K562 (cell line): ENCODE measurements around the gene C11orf58. TPM values are rescaled to one million over a fixed set of nuclear protein-coding genes. Genes with fewer than 3 reads are reported as not detected.

Experiments used
- ATAC-seq: fragments of 200-7000 bp; cut with Tn5 transposase; 3 replicates; pipeline ENCODE4 v1.9.1; 2020; ENCODE audit warnings: moderate library complexity
- BruUV-seq: library from RNA; stranded (reverse); fragments of 400-500 nt; replicated peaks from 2 replicates; lab custom pipeline; 2021; lab: Mats Ljungman, UMichigan
- CTCF ChIA-PET: fragments of 300-600 bp; formaldehyde crosslinking; extraction: SDS; loops from one replicate; lab custom pipeline; 2021; ENCODE audit warnings: low intra/inter-chr PET ratio; lab: Yijun Ruan, JAX
- POLR2A ChIA-PET: fragments of 300-600, 350-650 bp; sonication (Branson Sonifier 250); formaldehyde crosslinking; extraction: SDS; loops from one replicate; lab custom pipeline; 2021; ENCODE audit warnings: antibody characterized with exemption, inconsistent platforms; lab: Yijun Ruan, JAX
- DNase-seq, 4 experiments: peaks; one replicate each; pipeline versions ENCODE4 v3.0.0 to v3.0.0-alpha.2; 2011 to 2018; ENCODE audit warnings: low spot score in 3 of 4, mixed read lengths in 3 of 4; ENCODE audit errors: extremely low read depth in 1 of 4
- FAIRE-seq: peaks from 2 replicates; lab custom pipeline; 2011; peaks lifted over from hg19 to GRCh38; lab: Jason Lieb, UNC
- H2AFZ ChIP-seq: 2 replicates; pipeline ENCODE4 v1.6.0; 2011; ENCODE audit warnings: low read depth, low read length, control low read depth, inconsistent platforms
- H3K27ac ChIP-seq: fragments of 200-600 bp; 3 replicates; pipeline ENCODE4 v1.8.0; 2011; ENCODE audit warnings: low read depth, mild to moderate bottlenecking, control low read depth, inconsistent platforms, low read length, moderate library complexity, mixed read lengths; ENCODE audit errors: extremely low read depth
- H3K27me3 ChIP-seq, 2 experiments: fragments of 300-600 bp in 1 of 2; 2 replicates in 1 of 2; 3 replicates in 1 of 2; pipeline versions ENCODE4 v1.6.0 to v1.8.0; 2011; ENCODE audit warnings: inconsistent platforms in 2 of 2, low read length in 2 of 2, mild to moderate bottlenecking in 1 of 2, mixed read lengths in 1 of 2, moderate library complexity in 1 of 2; ENCODE audit not compliant: control insufficient read depth in 2 of 2, insufficient read depth in 2 of 2
- H3K36me3 ChIP-seq: fragments of 300-600 bp; 3 replicates; pipeline ENCODE4 v1.8.0; 2011; ENCODE audit warnings: mild to moderate bottlenecking, low read length, inconsistent platforms; ENCODE audit not compliant: control insufficient read depth, insufficient read depth
- H3K4me1 ChIP-seq, 2 experiments: fragments of 200-600 bp in 1 of 2; replicated peaks in 1 of 2; 2 replicates in 1 of 2; 3 replicates in 1 of 2; pipeline versions ENCODE4 v1.5.1 to v1.8.0; 2011; ENCODE audit warnings: inconsistent platforms in 2 of 2, low read length in 2 of 2, mild to moderate bottlenecking in 1 of 2, mixed read lengths in 1 of 2, moderate library complexity in 1 of 2; ENCODE audit not compliant: control insufficient read depth in 2 of 2, insufficient read depth in 2 of 2
- H3K4me2 ChIP-seq: 2 replicates; pipeline ENCODE4 v1.6.1; 2011; ENCODE audit warnings: low read length, control low read depth, inconsistent platforms, mixed read lengths; ENCODE audit not compliant: insufficient read depth
- H3K4me3 ChIP-seq: fragments of 200-600 bp; sonication (generic), shearing (Covaris generic); 2 replicates; pipeline ENCODE4 v1.5.1; 2016; ENCODE audit warnings: control low read depth, inconsistent platforms
- H3K79me2 ChIP-seq: fragments of 200-600 bp; 3 replicates; pipeline ENCODE4 v1.8.0; 2011; ENCODE audit warnings: low read length, inconsistent platforms; ENCODE audit not compliant: control insufficient read depth, insufficient read depth
- H3K9ac ChIP-seq, 2 experiments: 2 replicates each; pipeline versions ENCODE4 v1.6.0 to v1.6.1; 2011; ENCODE audit warnings: low read depth in 2 of 2, low read length in 2 of 2, control low read depth in 1 of 2, inconsistent platforms in 1 of 2, mild to moderate bottlenecking in 1 of 2, mixed read lengths in 1 of 2; ENCODE audit not compliant: insufficient read depth in 1 of 2
- H3K9me1 ChIP-seq: one replicate; pipeline ENCODE4 v1.6.0; 2011; ENCODE audit warnings: inconsistent platforms, mild to moderate bottlenecking, low read length, moderate library complexity; ENCODE audit not compliant: control insufficient read depth, insufficient read depth
- H3K9me3 ChIP-seq: replicated peaks from 2 replicates; pipeline ENCODE4 v1.5.1; 2011; ENCODE audit warnings: low read depth, low read length, inconsistent platforms; ENCODE audit not compliant: control insufficient read depth, insufficient read depth
- H4K20me1 ChIP-seq: replicated peaks from 2 replicates; pipeline ENCODE4 v1.6.1; 2011; ENCODE audit warnings: low read length, inconsistent platforms, mixed read lengths; ENCODE audit not compliant: control insufficient read depth, insufficient read depth
- GATAD2A ChIP-seq: fragments of 450-650 bp; IDR thresholded peaks from 2 replicates; pipeline ENCODE4 v1.6.1; 2017
- HCFC1 ChIP-seq: IDR thresholded peaks from 2 replicates; pipeline ENCODE4 v1.6.1; 2012; ENCODE audit warnings: low read depth, low read length, improper control_type of control experiment
- MCM2 ChIP-seq: fragments of 450-650 bp; IDR thresholded peaks from 2 replicates; pipeline ENCODE4 v1.6.1; 2017; ENCODE audit warnings: low read depth, mild to moderate bottlenecking
- MEIS2 ChIP-seq: fragments of 450-650 bp; IDR thresholded peaks from 2 replicates; pipeline ENCODE4 v1.6.1; 2014; ENCODE audit warnings: mild to moderate bottlenecking; ENCODE audit not compliant: partially characterized antibody
- PTBP1 ChIP-seq: fragments of 200-400 bp; formaldehyde crosslinking; IDR thresholded peaks from 2 replicates; pipeline ENCODE4 v1.6.1; 2017; ENCODE audit warnings: low read depth, low read length
- SMARCA5 ChIP-seq: fragments of 450-650 bp; IDR thresholded peaks from 2 replicates; pipeline ENCODE4 v1.6.1; 2016
- SRSF3 ChIP-seq: fragments of 200-400 bp; formaldehyde crosslinking; IDR thresholded peaks from 2 replicates; pipeline ENCODE4 v1.6.1; 2016; ENCODE audit warnings: mild to moderate bottlenecking, low read length, moderate library complexity; ENCODE audit not compliant: insufficient read depth
- WGBS: fragments of 100-300 bp; shearing (Covaris generic); methylation state at CpG from one replicate; pipeline ENCODE4 v1.1.6; 2016; ENCODE audit warnings: low coverage, mixed read lengths; ENCODE audit not compliant: insufficient coverage; ENCODE audit errors: missing lambda C conversion rate; 5-methylcytosine and 5-hydroxymethylcytosine counted together
- in situ Hi-C: fragments of 300-500 bp; cut with MboI; formaldehyde crosslinking; loops from 4 replicates; pipeline ENCODE4 v1.15.0; 2018; ENCODE audit warnings: inconsistent platforms, mixed read lengths
- intact Hi-C: fragments of 100-400 bp; cut with micrococcal nuclease; formaldehyde crosslinking; loops from 2 replicates; pipeline ENCODE4 v1.14.2; 2022
- polyA plus RNA-seq, 8 experiments: library from polyadenylated mRNA; depleted of rRNA in 4 of 8; stranded (reverse) in 5 of 8; unstranded in 3 of 8; fragments of >200 nt; fragmentation: Nextera tagmentation in 2 of 8; fragmentation: Illumina TruSeq in 1 of 8; extraction: Ambion mirVana in 2 of 8; extraction: Trizol in 1 of 8; gene quantifications; 2 replicates each; pipeline versions ENCODE4 v1.2.1 to v1.2.3, GENCODE V29; 2011 to 2014; ENCODE audit warnings: inconsistent platforms in 1 of 8, missing spikeins in 1 of 8
- total RNA-seq, 7 experiments: library from RNA; depleted of rRNA in 6 of 7; stranded (reverse); fragments of >200 nt in 6 of 7; fragmentation: Illumina TruSeq in 2 of 7; extraction: Trizol in 2 of 7; gene quantifications; 2 replicates each; pipeline versions ENCODE4 v1.2.1 to v1.2.3, GENCODE V29; 2011 to 2021; ENCODE audit warnings: low replicate concordance in 1 of 7
- TF ChIP-seq, protein P1 (sequence below): sonication (generic); IDR thresholded peaks from 2 replicates; pipeline ENCODE4 v1.6.1; 2016
- TF ChIP-seq, protein P2 (sequence below), 2 experiments: IDR thresholded peaks; 2 replicates each; pipeline ENCODE4 v1.6.1; 2012; ENCODE audit warnings: improper control_type of control experiment in 2 of 2, low read depth in 2 of 2, low read length in 2 of 2, borderline replicate concordance in 1 of 2
- TF ChIP-seq, protein P3 (sequence below): sonication (generic); formaldehyde crosslinking; IDR thresholded peaks from 2 replicates; pipeline ENCODE4 v1.4.0; 2020; ENCODE audit warnings: mild to moderate bottlenecking, missing genetic modification reagents

Gene C11orf58
- total and polyA plus RNA-seq, 9 of the 15 experiments (the other 6 are each of a cell fraction or from before 2014, with no cell fraction given): 104 to 421 (median 247) TPM

GRCh38 chr11:16727806-16728205, 10.6 kb upstream of the C11orf58 start:
- DNase-seq: peak in 1 of 4 experiments; percentile 7
- CTCF ChIA-PET: interaction anchor here (0.6 kb wide), 1 partner anchor 626 kb away, joined by 3 read pairs; no protein-coding TSS in a partner anchor
- no peak for ATAC-seq
- no peaks in the 10 kb centered on the region; a peak in 1 of 5 replicates for H3K4me1 ChIP-seq
- H3K9ac ChIP-seq: no peak overlapping the region
- intact Hi-C loops (no loop called here), in situ Hi-C loops (no loop called here)
- TF ChIP-seq, protein P1, sequence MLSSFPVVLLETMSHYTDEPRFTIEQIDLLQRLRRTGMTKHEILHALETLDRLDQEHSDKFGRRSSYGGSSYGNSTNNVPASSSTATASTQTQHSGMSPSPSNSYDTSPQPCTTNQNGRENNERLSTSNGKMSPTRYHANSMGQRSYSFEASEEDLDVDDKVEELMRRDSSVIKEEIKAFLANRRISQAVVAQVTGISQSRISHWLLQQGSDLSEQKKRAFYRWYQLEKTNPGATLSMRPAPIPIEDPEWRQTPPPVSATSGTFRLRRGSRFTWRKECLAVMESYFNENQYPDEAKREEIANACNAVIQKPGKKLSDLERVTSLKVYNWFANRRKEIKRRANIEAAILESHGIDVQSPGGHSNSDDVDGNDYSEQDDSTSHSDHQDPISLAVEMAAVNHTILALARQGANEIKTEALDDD: no peak
- TF ChIP-seq MCM2 (no peak), HCFC1 (no peak)
- WGBS: 4% methylated on average over 3 of the region's 3 CpGs
- POLR2A ChIA-PET: interaction anchor here (1.4 kb wide), 1 partner anchor 10 kb away, joined by 5 read pairs; the partner anchor contains the start of gene C11orf58
- no peaks in the 10 kb centered on the region; a peak in 1 of 5 replicates for H3K27me3 ChIP-seq
- FAIRE-seq: no peak
- H3K9me1 ChIP-seq: no peaks in the 10 kb centered on the region
- H3K9me3 ChIP-seq: no peaks in the 10 kb centered on the region
- H3K4me2 ChIP-seq: no peak overlapping the region
- H2AFZ ChIP-seq: no peak overlapping the region
- no peak overlapping the region for H3K27ac ChIP-seq
- H4K20me1 ChIP-seq: no peaks in the 10 kb centered on the region
- no TSS peak for BruUV-seq
- H3K79me2 ChIP-seq: no peaks in the 10 kb centered on the region
- H3K36me3 ChIP-seq: no peaks in the 10 kb centered on the region
- H3K4me3 ChIP-seq: no peak overlapping the region

DNA sequence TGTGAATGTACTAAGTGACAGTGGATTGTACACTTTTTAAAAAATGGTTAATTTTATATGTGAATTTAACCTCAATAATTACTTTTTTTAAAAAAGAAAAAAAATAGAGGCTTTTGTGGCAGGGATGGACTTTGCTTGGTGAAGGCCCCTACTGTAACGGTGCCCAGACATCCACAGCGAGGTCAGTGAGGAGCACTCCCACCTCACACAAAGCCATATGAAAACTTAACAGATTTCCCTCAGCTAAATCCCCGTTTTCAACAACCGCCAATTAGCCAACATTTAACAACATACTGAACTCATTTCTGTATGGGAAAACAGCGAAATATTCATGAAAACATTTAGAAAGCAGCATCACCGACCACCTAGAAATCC, 642 bp upstream of the C11orf58 start:
- Histone ChIP-seq H3K4me1 (peaks cover 11 to 12% of the 10 kb centered on the region in 2 experiments; a peak in 4 of 5 replicates), H3K9me3 (no peaks in the 10 kb centered on the region), H2AFZ (peak overlapping the region; percentile 92), H3K4me2 (peak overlapping the region; percentile 84), H3K9ac (peak overlapping the region; percentile 99; a peak in 3 of 4 replicates), H3K27me3 (no peaks in the 10 kb centered on the region), H3K9me1 (no peaks in the 10 kb centered on the region), H3K27ac (peak overlapping the region; percentile 96), H3K4me3 (peak overlapping the region; percentile 91), H4K20me1 (no peaks in the 10 kb centered on the region), H3K36me3 (peaks cover 15% of the 10 kb centered on the region; the same call in 2 of the 3 replicates), H3K79me2 (peaks cover 50% of the 10 kb centered on the region)
- ATAC-seq: peak; percentile 59
- no peak for DNase-seq
- POLR2A ChIA-PET: interaction anchor here (0.7 to 5.1 kb wide), 8 partner anchors 9 to 28 kb away, joined by 3 to 27 read pairs (median 6); no protein-coding TSS in a partner anchor
- FAIRE-seq: peak; percentile 32
- CTCF ChIA-PET: no interaction called here
- intact Hi-C loops (no loop called here), in situ Hi-C loops (no loop called here)
- WGBS: 0% methylated on average over 6 of the region's 6 CpGs
- BruUV-seq: TSS peak; percentile 97
- TF ChIP-seq MEIS2 (no peak), SRSF3 (no peak), SMARCA5 (no peak), PTBP1 (no peak), GATAD2A (no peak)
- TF ChIP-seq, protein P2, sequence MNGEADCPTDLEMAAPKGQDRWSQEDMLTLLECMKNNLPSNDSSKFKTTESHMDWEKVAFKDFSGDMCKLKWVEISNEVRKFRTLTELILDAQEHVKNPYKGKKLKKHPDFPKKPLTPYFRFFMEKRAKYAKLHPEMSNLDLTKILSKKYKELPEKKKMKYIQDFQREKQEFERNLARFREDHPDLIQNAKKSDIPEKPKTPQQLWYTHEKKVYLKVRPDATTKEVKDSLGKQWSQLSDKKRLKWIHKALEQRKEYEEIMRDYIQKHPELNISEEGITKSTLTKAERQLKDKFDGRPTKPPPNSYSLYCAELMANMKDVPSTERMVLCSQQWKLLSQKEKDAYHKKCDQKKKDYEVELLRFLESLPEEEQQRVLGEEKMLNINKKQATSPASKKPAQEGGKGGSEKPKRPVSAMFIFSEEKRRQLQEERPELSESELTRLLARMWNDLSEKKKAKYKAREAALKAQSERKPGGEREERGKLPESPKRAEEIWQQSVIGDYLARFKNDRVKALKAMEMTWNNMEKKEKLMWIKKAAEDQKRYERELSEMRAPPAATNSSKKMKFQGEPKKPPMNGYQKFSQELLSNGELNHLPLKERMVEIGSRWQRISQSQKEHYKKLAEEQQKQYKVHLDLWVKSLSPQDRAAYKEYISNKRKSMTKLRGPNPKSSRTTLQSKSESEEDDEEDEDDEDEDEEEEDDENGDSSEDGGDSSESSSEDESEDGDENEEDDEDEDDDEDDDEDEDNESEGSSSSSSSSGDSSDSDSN (IDR thresholded peaks at IDR 0.05; ENCODE audit: borderline replicate concordance in 1 of 2, low read depth in 2 of 2, low read length in 2 of 2): no peak
- TF ChIP-seq, protein P3, sequence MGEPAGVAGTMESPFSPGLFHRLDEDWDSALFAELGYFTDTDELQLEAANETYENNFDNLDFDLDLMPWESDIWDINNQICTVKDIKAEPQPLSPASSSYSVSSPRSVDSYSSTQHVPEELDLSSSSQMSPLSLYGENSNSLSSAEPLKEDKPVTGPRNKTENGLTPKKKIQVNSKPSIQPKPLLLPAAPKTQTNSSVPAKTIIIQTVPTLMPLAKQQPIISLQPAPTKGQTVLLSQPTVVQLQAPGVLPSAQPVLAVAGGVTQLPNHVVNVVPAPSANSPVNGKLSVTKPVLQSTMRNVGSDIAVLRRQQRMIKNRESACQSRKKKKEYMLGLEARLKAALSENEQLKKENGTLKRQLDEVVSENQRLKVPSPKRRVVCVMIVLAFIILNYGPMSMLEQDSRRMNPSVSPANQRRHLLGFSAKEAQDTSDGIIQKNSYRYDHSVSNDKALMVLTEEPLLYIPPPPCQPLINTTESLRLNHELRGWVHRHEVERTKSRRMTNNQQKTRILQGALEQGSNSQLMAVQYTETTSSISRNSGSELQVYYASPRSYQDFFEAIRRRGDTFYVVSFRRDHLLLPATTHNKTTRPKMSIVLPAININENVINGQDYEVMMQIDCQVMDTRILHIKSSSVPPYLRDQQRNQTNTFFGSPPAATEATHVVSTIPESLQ: no peak
